PC-3 (cell line): Measurements from ENCODE around the gene UTS2R. TPM values are rescaled to one million over a fixed set of nuclear protein-coding genes. Genes with fewer than 3 reads are reported as not detected.

ENCODE experiments used
- ATAC-seq: fragments of 200-7000 bp; cut with Tn5 transposase; 2 replicates; pipeline ENCODE4 v1.9.1; 2020; ENCODE audit warnings: mild to moderate bottlenecking, moderate library complexity
- BruUV-seq: library from RNA; stranded (reverse); fragments of 400-500 nt; replicated peaks from 2 replicates; lab custom pipeline; 2021; lab: Mats Ljungman, UMichigan
- CTCF ChIA-PET: fragments of 300-600 bp; sonication (Branson Sonifier 250); formaldehyde crosslinking; loops from one replicate; lab custom pipeline; 2022; ENCODE audit warnings: antibody characterized with exemption; lab: Charles Lee
- POLR2A ChIA-PET: fragments of 300-600 bp; sonication (Branson Sonifier 250); formaldehyde crosslinking; loops from one replicate; lab custom pipeline; 2022; ENCODE audit warnings: antibody characterized with exemption; ENCODE audit not compliant: unreplicated experiment; lab: Charles Lee
- DNase-seq: peaks from one replicate; pipeline ENCODE4 v3.0.0-alpha.2; 2015
- H2AFZ ChIP-seq: fragments of 300-600 bp; sonication (generic); 2 replicates; pipeline ENCODE4 v1.6.0; 2016; ENCODE audit warnings: antibody characterized with exemption, low read length
- H3F3A ChIP-seq: fragments of 300-600 bp; sonication (generic); one replicate; pipeline ENCODE4 v1.6.0; 2017; ENCODE audit warnings: antibody characterized with exemption, low read length, control low read depth, mild to moderate bottlenecking; ENCODE audit not compliant: unreplicated experiment
- H3K27ac ChIP-seq: fragments of 300-600 bp; sonication (generic); 2 replicates; pipeline ENCODE4 v1.5.1; 2016; ENCODE audit warnings: mild to moderate bottlenecking, low read length
- H3K27me3 ChIP-seq: fragments of 300-600 bp; sonication (generic); 2 replicates; pipeline ENCODE4 v1.6.1; 2016; ENCODE audit warnings: low read length, mixed read lengths
- H3K36me3 ChIP-seq: fragments of 300-600 bp; sonication (generic); 2 replicates; pipeline ENCODE4 v1.6.1; 2016; ENCODE audit warnings: low read depth, mixed run types, low read length, mixed read lengths
- H3K4me1 ChIP-seq: fragments of 300-600 bp; sonication (generic); 2 replicates; pipeline ENCODE4 v1.5.1; 2016; ENCODE audit warnings: low read length; ENCODE audit not compliant: insufficient read depth
- H3K4me2 ChIP-seq: fragments of 300-600 bp; sonication (generic); 2 replicates; pipeline ENCODE4 v1.6.0; 2016; ENCODE audit warnings: low read length
- H3K4me3 ChIP-seq: fragments of 300-600 bp; sonication (generic); 2 replicates; pipeline ENCODE4 v1.5.1; 2016; ENCODE audit warnings: mild to moderate bottlenecking, low read length, mixed read lengths
- H3K79me2 ChIP-seq: fragments of 300-600 bp; sonication (generic); 2 replicates; pipeline ENCODE4 v1.6.1; 2017; ENCODE audit warnings: low read length, mixed read lengths
- H3K9ac ChIP-seq: fragments of 300-600 bp; sonication (generic); 2 replicates; pipeline ENCODE4 v1.6.0; 2016; ENCODE audit warnings: mild to moderate bottlenecking, low read length
- H3K9me2 ChIP-seq: fragments of 300-600 bp; sonication (generic); replicated peaks from 2 replicates; pipeline ENCODE4 v1.6.1; 2016; ENCODE audit warnings: mixed run types, low read length, mixed read lengths
- H3K9me3 ChIP-seq: fragments of 300-600 bp; sonication (generic); 2 replicates; pipeline ENCODE4 v1.6.1; 2016; ENCODE audit warnings: low read length, mixed read lengths
- H4K20me1 ChIP-seq: fragments of 300-600 bp; sonication (generic); 2 replicates; pipeline ENCODE4 v1.6.1; 2016; ENCODE audit warnings: low read length, mixed read lengths
- EZH2 ChIP-seq: fragments of 300-600 bp; sonication (generic); IDR thresholded peaks from one replicate; pipeline ENCODE4 v1.6.1; 2017; ENCODE audit warnings: antibody characterized with exemption, mild to moderate bottlenecking, low read length; ENCODE audit not compliant: unreplicated experiment
- EZH2phosphoT487 ChIP-seq: fragments of 300-600 bp; sonication (generic); IDR thresholded peaks from 2 replicates; pipeline ENCODE4 v1.6.1; 2018; ENCODE audit warnings: mild to moderate bottlenecking, antibody characterized with exemption, low read length, borderline replicate concordance
- intact Hi-C: fragments of 100-400 bp; cut with micrococcal nuclease; formaldehyde crosslinking; loops from 2 replicates; pipeline ENCODE4 v1.9.0; 2023
- total RNA-seq: library from RNA; depleted of rRNA; stranded (reverse); fragments of >200 nt; gene quantifications from 2 replicates; pipeline ENCODE4 v1.2.3, GENCODE V29; 2014
- TF ChIP-seq, protein P1 (sequence below): fragments of 300-600 bp; sonication (generic); conservative IDR thresholded peaks from 2 replicates; pipeline ENCODE4 v1.5.1; 2017; ENCODE audit warnings: antibody characterized with exemption, low read depth, mild to moderate bottlenecking, low read length

Gene UTS2R
- total RNA-seq, 1 experiment from 2014 or later = not detected

- H3K4me3 ChIP-seq = no peak overlapping the region
- POLR2A ChIA-PET = no interaction called here
- no peak overlapping the region for H2AFZ ChIP-seq
- no peaks in the 10 kb centered on the region for H3K79me2 ChIP-seq
- peaks cover 17% of the 10 kb centered on the region for H3K4me1 ChIP-seq
- CTCF ChIA-PET = no interaction called here
- H3K36me3 ChIP-seq = no peaks in the 10 kb centered on the region; the same call in 1 of the 2 replicates
- no TSS peak for BruUV-seq
- no peak overlapping the region for H3K27ac ChIP-seq
- no peaks in the 10 kb centered on the region for H3K9me3 ChIP-seq
- H3K4me2 ChIP-seq = no peak overlapping the region
- H3K27me3 ChIP-seq = no peaks in the 10 kb centered on the region
- no peaks in the 10 kb centered on the region for H3F3A ChIP-seq
- H3K9ac ChIP-seq = no peak overlapping the region
- no peaks in the 10 kb centered on the region for H3K9me2 ChIP-seq
- DNase-seq (peak; percentile 63), ATAC-seq (peak; percentile 36)
- TF ChIP-seq, protein P1, sequence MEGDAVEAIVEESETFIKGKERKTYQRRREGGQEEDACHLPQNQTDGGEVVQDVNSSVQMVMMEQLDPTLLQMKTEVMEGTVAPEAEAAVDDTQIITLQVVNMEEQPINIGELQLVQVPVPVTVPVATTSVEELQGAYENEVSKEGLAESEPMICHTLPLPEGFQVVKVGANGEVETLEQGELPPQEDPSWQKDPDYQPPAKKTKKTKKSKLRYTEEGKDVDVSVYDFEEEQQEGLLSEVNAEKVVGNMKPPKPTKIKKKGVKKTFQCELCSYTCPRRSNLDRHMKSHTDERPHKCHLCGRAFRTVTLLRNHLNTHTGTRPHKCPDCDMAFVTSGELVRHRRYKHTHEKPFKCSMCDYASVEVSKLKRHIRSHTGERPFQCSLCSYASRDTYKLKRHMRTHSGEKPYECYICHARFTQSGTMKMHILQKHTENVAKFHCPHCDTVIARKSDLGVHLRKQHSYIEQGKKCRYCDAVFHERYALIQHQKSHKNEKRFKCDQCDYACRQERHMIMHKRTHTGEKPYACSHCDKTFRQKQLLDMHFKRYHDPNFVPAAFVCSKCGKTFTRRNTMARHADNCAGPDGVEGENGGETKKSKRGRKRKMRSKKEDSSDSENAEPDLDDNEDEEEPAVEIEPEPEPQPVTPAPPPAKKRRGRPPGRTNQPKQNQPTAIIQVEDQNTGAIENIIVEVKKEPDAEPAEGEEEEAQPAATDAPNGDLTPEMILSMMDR = no peak
- TF ChIP-seq EZH2phosphoT487 (no peak), EZH2 (no peak)
- H4K20me1 ChIP-seq = no peaks in the 10 kb centered on the region
- intact Hi-C loops = no loop called here
Observed at GRCh38 chr17:82388223-82388921, 16.8 kb downstream of the UTS2R start.

DNA sequence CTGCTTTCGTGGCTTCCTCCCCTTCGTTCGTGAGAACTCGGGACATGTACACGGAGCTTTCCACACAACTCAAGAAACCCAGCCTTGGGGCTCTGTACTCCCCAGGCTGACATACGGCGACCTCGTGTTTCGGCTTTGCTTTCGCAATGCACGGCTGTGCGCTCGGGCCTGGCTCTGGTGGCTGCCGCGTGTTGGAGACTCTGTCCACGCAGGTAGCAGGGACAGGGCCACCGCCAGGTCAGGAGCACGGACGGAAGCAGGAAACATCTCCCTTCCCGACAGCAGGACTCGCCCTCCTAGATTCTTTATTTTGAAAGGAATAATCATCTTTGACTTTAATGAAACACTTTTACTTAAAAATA is 17.3 kb downstream of the UTS2R start:
- TF ChIP-seq EZH2 = no peak
- TF ChIP-seq, protein P1 = no peak
- TF ChIP-seq EZH2phosphoT487 = no peak
- no peak overlapping the region for H3K4me3 ChIP-seq
- no peaks in the 10 kb centered on the region for H3F3A ChIP-seq
- H3K27ac ChIP-seq = no peak overlapping the region
- POLR2A ChIA-PET = no interaction called here
- no TSS peak for BruUV-seq
- CTCF ChIA-PET = no interaction called here
- H3K27me3 ChIP-seq = no peaks in the 10 kb centered on the region
- intact Hi-C loops = no loop called here
- ATAC-seq (no peak), DNase-seq (no peak)
- no peaks in the 10 kb centered on the region; the same call in 1 of the 2 replicates for H3K36me3 ChIP-seq
- no peaks in the 10 kb centered on the region for H3K9me2 ChIP-seq
- no peak overlapping the region for H3K4me2 ChIP-seq
- H3K9ac ChIP-seq = no peak overlapping the region
- no peaks in the 10 kb centered on the region for H3K9me3 ChIP-seq
- no peaks in the 10 kb centered on the region for H4K20me1 ChIP-seq
- no peaks in the 10 kb centered on the region for H3K79me2 ChIP-seq
- H2AFZ ChIP-seq = no peak overlapping the region
- peaks cover 17% of the 10 kb centered on the region for H3K4me1 ChIP-seq

- BruUV-seq = no TSS peak
- no peaks in the 10 kb centered on the region for H3K9me3 ChIP-seq
- H4K20me1 ChIP-seq = no peaks in the 10 kb centered on the region
- intact Hi-C loops = no loop called here
- no peaks in the 10 kb centered on the region for H3K9me2 ChIP-seq
- ChIA-PET POLR2A (no interaction called here), CTCF (no interaction called here)
- H3K79me2 ChIP-seq = no peaks in the 10 kb centered on the region
- no peak overlapping the region for H3K9ac ChIP-seq
- no peak overlapping the region for H3K27ac ChIP-seq
- H3K4me3 ChIP-seq = no peak overlapping the region
- TF ChIP-seq, protein P1 = no peak
- TF ChIP-seq EZH2 = no peak
- no peak for TF ChIP-seq EZH2phosphoT487
- no peak overlapping the region for H3K4me2 ChIP-seq
- no peaks in the 10 kb centered on the region for H3K27me3 ChIP-seq
- no peaks in the 10 kb centered on the region; the same call in 1 of the 2 replicates for H3K36me3 ChIP-seq
- no peak for ATAC-seq
- no peak for DNase-seq
- H3F3A ChIP-seq = no peaks in the 10 kb centered on the region
- peaks cover 12% of the 10 kb centered on the region for H3K4me1 ChIP-seq
- H2AFZ ChIP-seq = no peak overlapping the region
Observed at GRCh38 chr17:82389379-82389778, 17.8 kb downstream of the UTS2R start.
